NCI-H1092 (cell line): ENCODE results near the gene FAM163B.

Experiments used
- DNase-seq: peaks from one replicate; lab custom pipeline; 2025; lab: John Stamatoyannopoulos, UW

The FAM163B gene

GRCh38 chr9:133599470-133600173 is 9.6 kb downstream of the FAM163B start:
- no peak for DNase-seq

GRCh38 chr9:133598978-133599377 is 10.2 kb downstream of the FAM163B start:
- no peak for DNase-seq

- no peak for DNase-seq
Measured at GRCh38 chr9:133597316-133597957, 11.8 kb downstream of the FAM163B start.

- no peak for DNase-seq
Measured at GRCh38 chr9:133595910-133596309, 13.3 kb downstream of the FAM163B start.

GRCh38 chr9:133594310-133594709 is 14.9 kb downstream of the FAM163B start:
- no peak for DNase-seq

GRCh38 chr9:133593587-133594253 is 15.5 kb downstream of the FAM163B start:
- no peak for DNase-seq

- no peak for DNase-seq
Measured at GRCh38 chr9:133592731-133593409, 16.3 kb downstream of the FAM163B start.

GRCh38 chr9:133591985-133592384 is 17.2 kb downstream of the FAM163B start:
- no peak for DNase-seq

- peak; percentile 80 for DNase-seq
Measured at GRCh38 chr9:133591116-133591910, 17.9 kb downstream of the FAM163B start.

GRCh38 chr9:133590231-133590855 is 18.8 kb downstream of the FAM163B start:
- DNase-seq, result no peak

GRCh38 chr9:133589454-133590227 is 19.5 kb downstream of the FAM163B start:
- DNase-seq, result no peak

- DNase-seq, result no peak
Measured at GRCh38 chr9:133587466-133587865, 21.7 kb downstream of the FAM163B start.

GRCh38 chr9:133587051-133587450 is 22.1 kb downstream of the FAM163B start:
- no peak for DNase-seq

GRCh38 chr9:133585481-133586351 is 23.5 kb downstream of the FAM163B start:
- no peak for DNase-seq

- peak; percentile 96 for DNase-seq
Measured at GRCh38 chr9:133584559-133585476, 24.4 kb downstream of the FAM163B start.

- no peak for DNase-seq
Measured at GRCh38 chr9:133584167-133584558, 25.0 kb downstream of the FAM163B start.

- peak; percentile 39 for DNase-seq
Measured at GRCh38 chr9:133583586-133583985, 25.6 kb downstream of the FAM163B start.

GRCh38 chr9:133583111-133583510 is 26.1 kb downstream of the FAM163B start:
- DNase-seq, result no peak
